ENCODE results near the gene AGO1. TPM values are rescaled to one million over a fixed set of nuclear protein-coding genes. Genes with fewer than 3 reads are reported as not detected.
"Not testable (repeated sequence)": the region's sequence is repeated elsewhere in the genome, so short reads cannot be mapped to it uniquely, and the experiment has no call there.

AGO1 gene
- total RNA-seq, 1 experiment from 2014 or later: 28.9 TPM

GRCh38 chr1:35959304-35959703 is 76.3 kb downstream of the AGO1 start:
- Mint-ChIP-seq H3K4me3 (ENCODE audit: unreplicated experiment) (no peak overlapping the region), H3K36me3 (ENCODE audit: insufficient read depth, unreplicated experiment) (peaks cover 5% of the 10 kb centered on the region), H3K27me3 (ENCODE audit: insufficient read depth, unreplicated experiment) (no peaks in the 10 kb centered on the region), H3K4me1 (ENCODE audit: low read depth, unreplicated experiment) (no peaks in the 10 kb centered on the region), H3K27ac (ENCODE audit: unreplicated experiment) (no peak overlapping the region), H3K9me3 (ENCODE audit: unreplicated experiment) (no peaks in the 10 kb centered on the region)
- BruUV-seq (replicated peaks): no TSS peak
- no peaks in the 10 kb centered on the region for H3K36me3 ChIP-seq (ENCODE audit: control insufficient read depth, insufficient read depth, low read length)
- ChIA-PET POLR2A (interaction anchor here (0.6 kb wide), 1 partner anchor 19 kb away, joined by 4 read pairs; no protein-coding TSS in a partner anchor), CTCF (no interaction called here)
- intact Hi-C loops (cut with micrococcal nuclease; ENCODE audit: unreplicated experiment): no loop called here
- peaks cover 4% of the 10 kb centered on the region for H3K4me1 ChIP-seq
- H3K27me3 ChIP-seq (replicated peaks; ENCODE audit: control insufficient read depth, insufficient read depth, low read length): no peaks in the 10 kb centered on the region
- no peak for DNase-seq
- H3K4me3 ChIP-seq (ENCODE audit: low read depth, low read length): no peak overlapping the region
- H3K9me3 ChIP-seq: no peaks in the 10 kb centered on the region
- TF ChIP-seq CTCF (IDR thresholded peaks at IDR 0.05; ENCODE audit: insufficient read depth in 1 of 2, low read depth in 1 of 2, low read length in 1 of 2, severe bottlenecking in 1 of 2, unreplicated experiment in 1 of 2): no peak

GRCh38 chr1:35962952-35963351 is 79.9 kb downstream of the AGO1 start:
- Mint-ChIP-seq H3K4me1 (ENCODE audit: low read depth, unreplicated experiment) (no peaks in the 10 kb centered on the region), H3K4me3 (ENCODE audit: unreplicated experiment) (no peak overlapping the region), H3K27ac (ENCODE audit: unreplicated experiment) (no peak overlapping the region), H3K36me3 (ENCODE audit: insufficient read depth, unreplicated experiment) (peaks cover 4% of the 10 kb centered on the region), H3K9me3 (ENCODE audit: unreplicated experiment) (no peaks in the 10 kb centered on the region), H3K27me3 (ENCODE audit: insufficient read depth, unreplicated experiment) (no peaks in the 10 kb centered on the region)
- H3K4me3 ChIP-seq (ENCODE audit: low read depth, low read length): no peak overlapping the region
- CTCF ChIA-PET: no interaction called here
- H3K36me3 ChIP-seq (ENCODE audit: control insufficient read depth, insufficient read depth, low read length): no peaks in the 10 kb centered on the region
- H3K27me3 ChIP-seq (replicated peaks; ENCODE audit: control insufficient read depth, insufficient read depth, low read length): no peaks in the 10 kb centered on the region
- no peak for DNase-seq
- POLR2A ChIA-PET: no interaction called here
- intact Hi-C loops (cut with micrococcal nuclease; ENCODE audit: unreplicated experiment): no loop called here
- H3K4me1 ChIP-seq: peaks cover 4% of the 10 kb centered on the region
- H3K9me3 ChIP-seq: no peaks in the 10 kb centered on the region
- BruUV-seq (replicated peaks): no TSS peak
- TF ChIP-seq CTCF (IDR thresholded peaks at IDR 0.05; ENCODE audit: insufficient read depth in 1 of 2, low read depth in 1 of 2, low read length in 1 of 2, severe bottlenecking in 1 of 2, unreplicated experiment in 1 of 2): no peak

- H3K9me3 Mint-ChIP-seq (ENCODE audit: unreplicated experiment); H3K9me3 ChIP-seq; H3K27me3 ChIP-seq (replicated peaks; ENCODE audit: control insufficient read depth, insufficient read depth, low read length); H3K4me3 Mint-ChIP-seq (ENCODE audit: unreplicated experiment); BruUV-seq (replicated peaks); H3K4me3 ChIP-seq (ENCODE audit: low read depth, low read length); H3K36me3 ChIP-seq (ENCODE audit: control insufficient read depth, insufficient read depth, low read length); H3K27me3 Mint-ChIP-seq (ENCODE audit: insufficient read depth, unreplicated experiment); H3K4me1 ChIP-seq; intact Hi-C loops (cut with micrococcal nuclease; ENCODE audit: unreplicated experiment); H3K4me1 Mint-ChIP-seq (ENCODE audit: low read depth, unreplicated experiment); CTCF ChIA-PET; POLR2A ChIA-PET; DNase-seq; H3K27ac Mint-ChIP-seq (ENCODE audit: unreplicated experiment): not testable (repeated sequence)
- peaks cover 14% of the 10 kb centered on the region for H3K36me3 Mint-ChIP-seq (ENCODE audit: insufficient read depth, unreplicated experiment)
Observed at GRCh38 chr1:35964277-35964676, 81.3 kb downstream of the AGO1 start.

GRCh38 chr1:35968396-35968795 is 85.4 kb downstream of the AGO1 start:
- Mint-ChIP-seq H3K4me3 (ENCODE audit: unreplicated experiment) (no peak overlapping the region), H3K4me1 (ENCODE audit: low read depth, unreplicated experiment) (no peaks in the 10 kb centered on the region), H3K27ac (ENCODE audit: unreplicated experiment) (no peak overlapping the region), H3K36me3 (ENCODE audit: insufficient read depth, unreplicated experiment) (peaks cover 28% of the 10 kb centered on the region), H3K9me3 (ENCODE audit: unreplicated experiment) (no peaks in the 10 kb centered on the region), H3K27me3 (ENCODE audit: insufficient read depth, unreplicated experiment) (no peaks in the 10 kb centered on the region)
- H3K9me3 ChIP-seq: no peaks in the 10 kb centered on the region
- H3K4me3 ChIP-seq (ENCODE audit: low read depth, low read length): no peak overlapping the region
- ChIA-PET CTCF (no interaction called here), POLR2A (no interaction called here)
- no peaks in the 10 kb centered on the region for H3K27me3 ChIP-seq (replicated peaks; ENCODE audit: control insufficient read depth, insufficient read depth, low read length)
- BruUV-seq (replicated peaks): no TSS peak
- intact Hi-C loops (cut with micrococcal nuclease; ENCODE audit: unreplicated experiment): no loop called here
- no peak for DNase-seq
- no peaks in the 10 kb centered on the region for H3K36me3 ChIP-seq (ENCODE audit: control insufficient read depth, insufficient read depth, low read length)
- H3K4me1 ChIP-seq: no peaks in the 10 kb centered on the region
- no peak for TF ChIP-seq CTCF (IDR thresholded peaks at IDR 0.05; ENCODE audit: insufficient read depth in 1 of 2, low read depth in 1 of 2, low read length in 1 of 2, severe bottlenecking in 1 of 2, unreplicated experiment in 1 of 2)

Measured in Caco-2 (cell line).